ENCODE measurements around the gene AS3MT.
"Not testable (repeated sequence)": the region's sequence is repeated elsewhere in the genome, so short reads cannot be mapped to it uniquely, and the experiment has no call there.

Gene AS3MT

DNA sequence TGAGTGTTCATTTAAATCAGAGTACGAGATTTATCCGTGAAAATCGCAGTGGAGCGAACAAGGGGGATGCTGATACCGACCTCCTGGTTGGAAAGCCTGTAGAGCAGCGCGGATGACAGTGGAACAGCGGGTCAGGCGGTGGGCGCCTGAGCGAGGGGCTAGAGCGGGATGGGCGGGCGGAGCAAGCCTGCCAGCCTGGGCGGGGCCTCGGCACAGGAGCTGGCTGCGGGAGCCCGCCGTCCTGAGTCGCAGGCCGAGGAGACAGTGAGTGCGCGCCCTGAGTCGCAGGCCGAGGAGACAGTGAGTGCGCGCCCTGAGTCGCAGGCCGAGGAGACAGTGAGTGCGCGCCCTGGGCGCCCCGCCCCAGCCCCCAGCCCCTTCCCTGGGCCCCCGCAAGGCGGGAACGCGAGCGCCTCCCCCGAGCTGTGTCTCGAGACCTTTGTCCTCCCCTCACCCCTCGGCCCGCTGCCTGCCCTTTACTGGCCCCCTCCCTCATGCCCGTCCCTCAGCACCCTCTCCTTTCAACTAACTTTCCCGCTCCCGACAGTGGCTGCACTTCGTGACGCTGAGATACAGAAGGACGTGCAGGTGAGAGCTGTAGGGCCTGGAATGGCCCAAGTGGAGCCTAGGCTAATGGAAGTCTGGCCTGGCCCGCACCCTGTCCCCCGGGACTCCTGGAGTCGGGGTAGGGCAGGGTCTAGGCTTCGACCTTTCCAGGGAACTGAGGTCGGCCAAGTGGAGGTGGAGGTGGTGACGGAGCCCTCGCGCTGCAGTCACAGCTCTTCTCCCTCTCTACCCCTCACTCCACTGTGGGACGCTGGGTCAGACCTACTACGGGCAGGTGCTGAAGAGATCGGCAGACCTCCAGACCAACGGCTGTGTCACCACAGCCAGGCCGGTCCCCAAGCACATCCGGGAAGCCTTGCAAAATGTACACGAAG lies at the start of gene AS3MT:
Gene AS3MT, plus strand, starts transcription at position 213 of the 941 bp plus-strand sequence. Its CDS starts 123 bp downstream, at position 336.
- DNase-seq (ENCODE audit: low spot score): peak; percentile 62
- TF ChIP-seq, protein P1, sequence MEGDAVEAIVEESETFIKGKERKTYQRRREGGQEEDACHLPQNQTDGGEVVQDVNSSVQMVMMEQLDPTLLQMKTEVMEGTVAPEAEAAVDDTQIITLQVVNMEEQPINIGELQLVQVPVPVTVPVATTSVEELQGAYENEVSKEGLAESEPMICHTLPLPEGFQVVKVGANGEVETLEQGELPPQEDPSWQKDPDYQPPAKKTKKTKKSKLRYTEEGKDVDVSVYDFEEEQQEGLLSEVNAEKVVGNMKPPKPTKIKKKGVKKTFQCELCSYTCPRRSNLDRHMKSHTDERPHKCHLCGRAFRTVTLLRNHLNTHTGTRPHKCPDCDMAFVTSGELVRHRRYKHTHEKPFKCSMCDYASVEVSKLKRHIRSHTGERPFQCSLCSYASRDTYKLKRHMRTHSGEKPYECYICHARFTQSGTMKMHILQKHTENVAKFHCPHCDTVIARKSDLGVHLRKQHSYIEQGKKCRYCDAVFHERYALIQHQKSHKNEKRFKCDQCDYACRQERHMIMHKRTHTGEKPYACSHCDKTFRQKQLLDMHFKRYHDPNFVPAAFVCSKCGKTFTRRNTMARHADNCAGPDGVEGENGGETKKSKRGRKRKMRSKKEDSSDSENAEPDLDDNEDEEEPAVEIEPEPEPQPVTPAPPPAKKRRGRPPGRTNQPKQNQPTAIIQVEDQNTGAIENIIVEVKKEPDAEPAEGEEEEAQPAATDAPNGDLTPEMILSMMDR (IDR thresholded peaks at IDR 0.05; ENCODE audit: extremely low read depth, missing control alignments): no peak

DNA sequence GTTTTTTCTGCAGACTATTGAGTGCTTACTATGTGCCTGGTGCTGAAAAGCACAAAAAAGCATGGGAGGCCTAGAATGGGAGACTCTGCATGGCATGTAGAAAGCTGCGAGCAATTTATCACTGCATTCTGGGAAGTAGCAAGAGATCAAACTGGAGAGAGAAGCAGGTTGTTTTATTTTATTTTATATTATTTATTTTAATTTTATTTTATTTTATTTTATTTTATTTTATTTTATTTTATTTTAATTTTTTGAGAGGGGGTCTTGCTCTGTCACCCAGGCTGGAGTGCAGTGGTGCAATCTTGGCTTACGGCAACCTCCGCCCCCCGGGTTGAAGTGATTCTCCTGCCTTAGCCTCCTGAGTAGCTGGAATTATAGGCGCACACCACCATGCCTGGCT lies 49.3 kb upstream of the AS3MT start:
- DNase-seq (ENCODE audit: low spot score): not testable (repeated sequence)

GRCh38 chr10:102822222-102822621 lies 47.0 kb upstream of the AS3MT start:
- TF ChIP-seq, protein P1 (IDR thresholded peaks at IDR 0.05; ENCODE audit: extremely low read depth, missing control alignments): no peak

DNA sequence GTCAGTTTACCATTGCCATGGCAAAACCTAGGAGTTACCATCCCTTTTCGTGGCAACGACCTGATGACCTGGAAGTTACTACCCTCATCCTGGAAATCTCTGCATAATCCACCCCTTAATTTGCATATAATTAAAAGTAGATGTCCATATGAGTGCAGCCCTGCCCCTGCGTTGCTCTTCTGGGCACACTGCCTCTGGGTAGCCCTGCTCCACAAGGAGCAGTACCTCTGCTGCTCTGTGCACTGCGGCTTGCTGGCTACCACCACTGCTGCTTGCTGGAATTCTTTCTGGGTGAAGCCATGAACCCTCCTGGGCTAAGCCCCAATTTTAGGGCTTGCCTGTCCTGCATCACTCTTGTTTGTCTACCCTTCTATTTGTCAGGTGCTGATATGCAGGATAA lies 44.6 kb upstream of the AS3MT start:
- TF ChIP-seq, protein P1 (IDR thresholded peaks at IDR 0.05; ENCODE audit: extremely low read depth, missing control alignments): no peak

More at GRCh38 chr10:102822222-102822621, 47.0 kb upstream of the AS3MT start:
- DNase-seq (ENCODE audit: low spot score): no peak

GRCh38 chr10:102826148-102826796 lies 43.0 kb upstream of the AS3MT start:
- DNase-seq (ENCODE audit: low spot score): no peak
- TF ChIP-seq, protein P1 (IDR thresholded peaks at IDR 0.05; ENCODE audit: extremely low read depth, missing control alignments): no peak

More for the DNA sequence above, 44.6 kb upstream of the AS3MT start:
- DNase-seq (ENCODE audit: low spot score): no peak

DNA sequence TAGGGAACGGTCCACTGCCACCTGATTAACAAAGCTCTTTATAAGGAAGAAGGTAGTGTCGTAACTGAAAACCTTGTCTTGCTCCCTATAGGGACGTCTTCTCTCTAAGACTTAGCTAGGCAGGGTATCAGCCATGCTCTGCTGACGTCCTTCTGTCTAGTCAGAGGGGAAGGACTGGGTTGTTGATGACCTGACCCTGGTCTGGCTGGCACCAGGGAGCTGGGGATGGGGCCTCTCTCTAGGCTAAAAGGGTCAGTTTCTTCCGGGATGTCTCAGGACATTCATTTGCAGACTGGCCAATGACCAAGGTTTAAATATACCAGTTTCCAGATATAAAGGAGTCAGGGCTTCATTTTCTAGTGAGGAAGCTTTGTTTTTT lies 41.7 kb upstream of the AS3MT start:
- TF ChIP-seq, protein P1 (IDR thresholded peaks at IDR 0.05; ENCODE audit: extremely low read depth, missing control alignments): no peak
- no peak for DNase-seq (ENCODE audit: low spot score)

- TF ChIP-seq, protein P1 (IDR thresholded peaks at IDR 0.05; ENCODE audit: extremely low read depth, missing control alignments): no peak
- DNase-seq (ENCODE audit: low spot score): no peak
Observed at GRCh38 chr10:102831322-102832071, 37.8 kb upstream of the AS3MT start.
